HG03139 (cell line): ENCODE results near the gene PPP1R13B.

Experiments
- ATAC-seq: cut with Tn5 transposase; IDR thresholded peaks from one replicate; pipeline ENCODE4 v1.9.1; 2021; ENCODE audit not compliant: unreplicated experiment

Gene PPP1R13B

DNA sequence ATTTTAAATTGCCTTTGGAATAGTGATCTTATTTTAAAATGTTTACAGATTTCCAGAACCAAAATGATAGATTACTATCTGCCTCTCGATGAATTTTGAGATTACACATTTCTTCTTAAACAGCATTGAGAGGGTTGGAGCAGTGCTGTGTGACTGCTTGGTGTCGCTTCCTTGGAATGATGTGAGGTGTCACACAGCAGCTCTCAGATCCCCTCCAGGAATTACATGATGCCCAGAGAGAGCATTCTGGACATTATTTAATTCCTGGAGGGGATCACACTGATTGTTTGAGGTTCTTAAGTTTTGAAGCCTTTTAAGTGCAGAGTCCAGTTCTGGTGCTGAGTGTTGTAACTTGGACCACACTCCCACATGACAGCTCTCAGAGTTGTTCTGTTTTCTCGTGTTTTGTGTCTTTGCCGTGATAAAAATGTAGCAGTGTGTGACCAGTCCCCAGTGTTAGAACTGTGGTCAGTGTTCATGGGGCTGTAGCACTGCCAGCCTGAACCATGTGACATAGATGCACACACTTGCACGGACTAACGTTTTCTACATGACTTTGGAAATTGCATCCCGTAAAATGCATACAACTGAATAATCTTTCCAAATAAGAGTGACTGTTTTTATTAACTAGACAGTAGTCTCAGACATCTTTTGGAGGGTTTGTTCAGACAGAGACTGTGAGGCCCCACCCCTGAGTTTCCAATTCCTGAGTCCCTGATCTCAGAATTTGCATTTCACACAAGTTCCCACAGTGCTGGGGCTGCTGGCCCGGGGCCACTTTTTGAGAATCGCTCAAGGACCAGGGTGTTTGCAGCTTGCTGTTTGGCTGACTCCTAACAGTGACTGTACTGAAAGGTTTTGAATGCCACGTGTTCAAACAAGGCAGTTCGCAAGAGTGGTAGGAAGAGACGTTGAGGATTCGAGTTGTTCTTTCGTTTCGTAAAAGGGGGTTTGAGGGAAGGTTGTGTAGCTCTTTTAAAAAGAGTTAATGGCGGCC is 158.2 kb downstream of the PPP1R13B start:
- no peak for ATAC-seq

DNA sequence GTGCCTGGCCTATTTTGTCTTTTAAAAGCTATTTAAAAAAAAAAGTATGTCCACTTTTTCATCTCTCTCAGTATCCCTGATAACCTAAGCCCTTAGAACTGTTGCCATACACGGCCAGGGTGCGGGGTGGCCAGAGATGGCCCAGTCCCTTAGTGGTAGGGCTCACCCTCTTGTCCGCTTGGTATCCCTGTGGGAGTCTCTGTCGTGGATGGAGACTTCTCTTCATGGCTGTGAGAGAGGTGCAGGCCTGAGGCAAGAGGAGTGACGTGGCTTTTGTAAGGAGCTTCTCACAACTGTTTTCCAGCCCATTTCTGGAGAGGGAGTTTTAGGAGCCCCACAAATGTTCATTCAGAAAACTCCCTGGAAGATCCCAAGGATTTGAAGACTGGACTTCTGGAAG is 158.9 kb downstream of the PPP1R13B start:
- ATAC-seq, result no peak

DNA sequence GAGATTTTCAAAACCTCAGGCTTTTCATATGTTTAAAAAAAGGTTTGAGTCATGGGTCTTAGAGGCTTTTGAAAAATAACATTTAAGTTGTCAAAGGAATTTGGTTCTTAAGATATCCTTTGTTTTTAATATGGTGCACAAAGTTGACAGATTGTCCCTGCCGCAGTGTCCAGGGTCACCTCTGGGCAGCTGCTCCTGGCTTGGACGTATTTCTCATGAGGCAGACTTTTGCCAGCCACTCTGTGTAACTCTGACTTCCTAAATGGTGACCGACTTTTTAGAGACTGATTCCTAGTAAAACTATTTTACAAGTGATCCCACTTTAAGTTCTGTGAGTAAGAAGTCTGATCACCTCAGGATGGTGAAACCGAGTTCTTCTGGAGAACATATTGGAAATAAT is 159.7 kb downstream of the PPP1R13B start:
- no peak for ATAC-seq

DNA sequence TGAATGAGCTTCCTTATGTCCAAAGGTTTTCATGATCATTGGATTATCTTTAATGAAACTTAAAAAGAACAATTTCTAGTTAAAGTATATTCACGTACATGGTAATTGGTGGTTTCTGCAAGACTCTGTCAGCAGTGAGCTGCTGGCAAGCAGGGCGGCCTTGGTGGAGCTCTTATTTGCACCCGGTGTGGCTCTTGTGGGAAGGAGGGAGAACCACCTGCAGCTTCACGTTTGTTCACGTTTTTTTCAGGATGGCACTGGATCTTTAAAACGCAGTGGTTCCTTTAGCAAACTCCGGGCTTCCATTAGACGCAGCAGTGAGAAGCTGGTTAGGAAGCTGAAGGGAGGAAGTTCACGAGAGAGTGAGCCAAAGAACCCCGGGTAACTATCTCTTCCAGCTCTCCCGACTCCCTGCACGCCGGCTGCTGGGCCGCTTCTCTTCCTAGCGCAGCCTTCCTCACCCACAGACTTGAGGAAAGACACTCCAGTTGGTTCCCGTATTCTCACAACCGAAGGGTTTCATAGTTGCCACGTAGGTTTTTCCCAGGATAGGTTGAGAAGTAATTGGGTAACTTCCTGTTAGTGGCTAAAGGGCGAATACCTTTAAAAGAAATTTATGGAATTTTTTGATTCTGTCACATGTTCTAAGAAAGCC is 160.4 kb downstream of the PPP1R13B start:
- no peak for ATAC-seq

DNA sequence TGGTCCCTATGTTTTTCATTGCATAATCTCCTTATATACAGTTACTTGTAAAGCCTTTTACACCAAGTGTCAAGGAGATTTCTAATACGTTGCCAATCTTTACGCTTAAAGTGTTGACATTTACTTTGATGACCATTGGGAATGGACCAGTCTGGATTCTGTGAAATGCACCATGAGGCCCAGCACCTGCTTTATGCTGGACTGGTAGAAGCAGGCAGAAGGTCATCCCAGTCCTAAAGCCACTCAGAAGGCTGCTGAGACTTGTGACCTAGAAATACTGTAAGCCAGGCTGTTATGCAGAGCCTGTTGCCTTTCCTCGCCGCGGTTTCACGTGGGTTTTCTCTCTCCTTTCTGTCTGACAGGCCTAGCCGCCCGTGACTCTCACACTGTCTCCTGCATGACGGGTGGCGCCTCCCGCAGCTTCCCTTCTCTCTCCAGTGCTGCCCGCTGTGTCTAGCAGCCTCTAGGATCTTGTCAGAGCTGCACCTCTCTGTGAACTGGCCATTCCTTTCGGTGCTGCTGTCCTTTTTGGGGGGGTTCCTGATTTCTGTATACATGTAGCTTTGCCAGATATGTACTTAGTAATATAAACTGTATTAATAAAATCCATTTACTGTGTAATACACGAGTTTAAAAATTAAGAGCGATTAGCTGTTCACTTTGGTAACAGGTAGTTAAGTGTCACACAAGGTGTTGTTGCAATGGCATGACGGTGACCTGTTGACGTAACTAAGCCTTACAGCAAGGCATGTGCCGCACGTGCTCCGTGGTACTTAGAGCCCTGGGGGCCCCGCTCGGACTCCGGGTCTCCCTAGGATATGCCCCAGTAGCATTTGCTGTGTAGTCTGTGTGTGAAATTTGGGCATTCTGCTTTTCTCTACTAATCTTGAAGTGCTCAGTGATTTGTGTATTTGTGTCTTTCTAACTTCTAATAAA is 161.8 kb downstream of the PPP1R13B start:
- no peak for ATAC-seq

DNA sequence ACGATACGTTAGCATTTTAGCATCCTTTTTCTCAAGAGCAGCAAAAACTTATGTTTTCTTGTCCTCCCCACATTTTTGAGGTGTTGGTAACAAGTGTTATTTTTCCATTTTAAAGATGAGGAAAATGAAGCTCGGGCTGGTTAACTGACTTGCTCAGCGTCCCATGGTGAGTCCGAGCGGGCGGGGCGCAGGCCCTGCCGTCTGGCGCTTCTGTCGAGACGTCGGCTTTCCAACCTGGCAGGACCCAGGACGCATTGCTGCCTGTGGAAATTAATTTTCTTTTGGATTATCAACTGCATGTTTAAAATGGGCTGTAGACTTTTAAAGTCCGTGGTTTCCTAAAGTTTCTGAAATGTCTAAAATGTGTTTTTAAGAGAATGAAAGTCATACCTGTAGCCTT is 162.5 kb downstream of the PPP1R13B start:
- ATAC-seq, result no peak

DNA sequence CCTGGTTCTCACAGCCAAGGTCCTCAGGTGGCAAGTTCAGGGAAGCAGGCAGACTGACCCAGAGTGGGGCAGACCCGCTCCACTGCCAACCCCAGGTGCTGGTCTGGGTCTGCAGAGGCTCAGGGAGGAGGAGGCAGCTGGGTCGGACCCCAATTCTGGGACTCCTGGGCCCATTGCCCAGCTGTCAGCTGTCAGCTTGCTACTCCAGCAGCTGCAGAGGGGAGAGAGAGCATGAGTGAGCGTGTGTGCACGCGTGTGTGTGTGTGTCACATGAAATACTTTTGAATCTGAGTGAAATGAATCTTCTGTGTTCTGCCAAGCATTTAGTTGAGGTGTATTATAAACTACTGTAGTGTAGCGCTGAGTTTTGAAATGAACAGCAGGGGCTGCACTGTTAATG is 162.9 kb downstream of the PPP1R13B start:
- ATAC-seq, result no peak
